A673 (cell line): ENCODE data around the gene ZNF740. TPM values are rescaled to one million over a fixed set of nuclear protein-coding genes. Genes with fewer than 3 reads are reported as not detected.

Source experiments
- BruUV-seq: library from RNA; stranded (reverse); fragments of 400-500 nt; replicated peaks from 2 replicates; lab custom pipeline; 2021; lab: Mats Ljungman, UMichigan
- CTCF ChIA-PET: fragments of 300-600 bp; sonication (Branson Sonifier 250); formaldehyde crosslinking; loops from one replicate; lab custom pipeline; 2022; ENCODE audit warnings: antibody characterized with exemption; lab: Charles Lee
- POLR2A ChIA-PET: fragments of 300-600 bp; sonication (Branson Sonifier 250); formaldehyde crosslinking; loops from one replicate; lab custom pipeline; 2022; ENCODE audit warnings: antibody characterized with exemption; ENCODE audit not compliant: low non-redundant PET; lab: Charles Lee
- DNase-seq: peaks from one replicate; pipeline ENCODE4 v3.0.0-alpha.2; 2015; ENCODE audit warnings: low spot score
- H3K27ac ChIP-seq: fragments of 200-600 bp; sonication (generic); 2 replicates; pipeline ENCODE4 v1.5.1; 2016; ENCODE audit warnings: mixed run types, low read depth, mild to moderate bottlenecking, mixed read lengths, antibody characterized with exemption, low read length; ENCODE audit not compliant: poor library complexity, severe bottlenecking
- H3K27me3 ChIP-seq: fragments of 200-600 bp; sonication (generic); replicated peaks from 2 replicates; pipeline ENCODE4 v1.6.1; 2017; ENCODE audit warnings: mixed run types, low read depth, mild to moderate bottlenecking, mixed read lengths, antibody characterized with exemption, low read length; ENCODE audit not compliant: insufficient read depth, poor library complexity
- H3K36me3 ChIP-seq: fragments of 200-600 bp; sonication (generic); 2 replicates; pipeline ENCODE4 v1.6.1; 2016; ENCODE audit warnings: mixed run types, mild to moderate bottlenecking, mixed read lengths, antibody characterized with exemption, low read length; ENCODE audit not compliant: insufficient read depth, poor library complexity, severe bottlenecking
- H3K4me1 ChIP-seq: fragments of 200-600 bp; sonication (generic); 2 replicates; pipeline ENCODE4 v1.6.1; 2017; ENCODE audit warnings: mixed run types, mild to moderate bottlenecking, mixed read lengths, antibody characterized with exemption, low read length; ENCODE audit not compliant: insufficient read depth, poor library complexity, severe bottlenecking
- H3K4me3 ChIP-seq: fragments of 200-600 bp; sonication (generic); 2 replicates; pipeline ENCODE4 v1.5.1; 2016; ENCODE audit warnings: low read depth, mixed run types, mild to moderate bottlenecking, mixed read lengths, low read length; ENCODE audit not compliant: poor library complexity, severe bottlenecking
- H3K9me3 ChIP-seq: fragments of 200-600 bp; sonication (generic); 2 replicates; pipeline ENCODE4 v1.6.1; 2016; ENCODE audit warnings: mixed run types, low read depth, mild to moderate bottlenecking, mixed read lengths, antibody characterized with exemption, low read length; ENCODE audit not compliant: poor library complexity, severe bottlenecking
- CTCF ChIP-seq: fragments of 300-800, 200-600 bp; sonication (generic); conservative IDR thresholded peaks from 2 replicates; pipeline ENCODE4 v1.5.1; 2017; ENCODE audit warnings: low read depth, mild to moderate bottlenecking, antibody characterized with exemption, low read length, moderate library complexity, mixed read lengths
- EZH2 ChIP-seq: fragments of 200-600 bp; sonication (generic); IDR thresholded peaks from 2 replicates; pipeline ENCODE4 v1.6.1; 2017; ENCODE audit warnings: borderline replicate concordance, low read depth, mild to moderate bottlenecking, mixed read lengths, antibody characterized with exemption, low read length; ENCODE audit not compliant: poor library complexity, severe bottlenecking
- intact Hi-C: fragments of 100-400 bp; cut with micrococcal nuclease; formaldehyde crosslinking; loops from one replicate; pipeline ENCODE4 v1.10.0; 2022; ENCODE audit not compliant: unreplicated experiment
- total RNA-seq: library from RNA; stranded (reverse); gene quantifications from 2 replicates; pipeline ENCODE4 v1.2.3, GENCODE V29; 2021

The ZNF740 gene
- total RNA-seq, 1 experiment from 2014 or later = 48.6 TPM

DNA sequence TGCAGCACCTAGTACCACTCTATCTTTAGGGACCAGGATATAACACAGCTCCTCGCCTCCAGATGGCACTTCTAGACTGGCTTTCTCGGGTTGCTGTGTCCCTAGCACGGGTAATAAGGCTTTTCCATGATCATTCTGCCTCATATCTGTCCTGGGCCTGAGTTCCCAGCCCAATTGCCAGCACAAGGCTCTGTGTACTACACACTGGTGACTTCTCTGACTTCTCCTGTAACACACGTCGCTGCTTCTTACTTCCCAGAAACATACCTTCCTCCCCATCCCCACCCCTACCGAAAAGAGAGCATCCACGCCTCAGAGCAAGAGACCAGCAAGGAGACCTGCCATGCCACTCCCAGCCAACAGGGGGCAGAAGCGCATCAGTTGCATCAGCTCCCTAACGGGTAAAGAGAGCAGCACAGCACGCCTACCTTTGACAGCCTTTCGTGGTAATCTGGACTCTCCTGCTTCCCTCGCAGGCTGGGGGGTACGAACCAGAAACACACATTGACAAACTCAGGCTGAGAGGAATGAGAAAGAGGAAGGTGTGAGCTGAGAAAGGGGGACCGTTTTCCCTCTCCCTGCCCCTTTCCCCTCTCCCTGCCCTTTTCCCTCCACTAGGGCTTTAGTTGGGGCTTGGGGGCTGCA lies 21.2 kb upstream of the ZNF740 start:
- intact Hi-C loops = loop anchor here (1.0 kb wide), 1 partner anchor 128 kb away; no protein-coding TSS in a partner anchor
- BruUV-seq = no TSS peak
- Histone ChIP-seq H3K36me3 (no peaks in the 10 kb centered on the region), H3K4me3 (no peak overlapping the region), H3K9me3 (no peaks in the 10 kb centered on the region), H3K27ac (peak overlapping the region; percentile 43), H3K4me1 (peaks cover 3% of the 10 kb centered on the region), H3K27me3 (no peaks in the 10 kb centered on the region)
- CTCF ChIA-PET = interaction anchor here (1.0 to 2.3 kb wide), 4 partner anchors 21 to 162 kb away, joined by 3 to 11 read pairs (median 7); partner anchors contain the start of genes AAAS, CSAD and ZNF740
- POLR2A ChIA-PET = no interaction called here
- peak; percentile 89 for DNase-seq
- TF ChIP-seq EZH2 = no peak
- peak; percentile 99 for TF ChIP-seq CTCF

DNA sequence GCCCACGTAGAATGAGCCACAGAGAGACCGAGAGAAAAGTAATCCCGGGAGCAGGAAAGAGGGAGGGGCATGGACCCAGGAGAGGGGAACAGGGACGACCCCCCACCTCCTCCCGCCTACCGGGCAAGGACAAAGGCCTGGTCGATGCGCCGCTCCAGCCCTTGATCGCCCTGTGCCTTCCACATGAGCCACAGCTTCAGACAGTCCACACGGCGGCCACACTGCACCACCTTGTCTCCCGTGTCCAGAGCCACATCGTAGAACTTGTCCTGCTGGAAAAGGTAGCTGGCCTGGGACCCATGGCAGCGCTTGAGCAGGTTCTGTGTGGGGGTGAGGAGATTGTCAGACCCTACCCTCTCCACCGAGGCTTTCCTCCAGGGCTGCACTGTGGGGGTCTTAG lies 20.5 kb upstream of the ZNF740 start:
- H3K27ac ChIP-seq = peak overlapping the region; percentile 43
- ChIA-PET CTCF (interaction anchor here (1.0 to 2.3 kb wide), 5 partner anchors 21 to 161 kb away, joined by 3 to 11 read pairs (median 4); partner anchors contain the start of genes AAAS, CSAD and ZNF740), POLR2A (interaction anchor here (0.6 kb wide), 1 partner anchor 30 kb away, joined by 7 read pairs; no protein-coding TSS in a partner anchor)
- intact Hi-C loops = loop anchor here (1.0 kb wide), 1 partner anchor 127 kb away; no protein-coding TSS in a partner anchor
- H3K4me1 ChIP-seq = peaks cover 3% of the 10 kb centered on the region
- H3K27me3 ChIP-seq = no peaks in the 10 kb centered on the region
- DNase-seq = no peak
- no TSS peak for BruUV-seq
- TF ChIP-seq EZH2 = no peak
- no peak for TF ChIP-seq CTCF
- no peaks in the 10 kb centered on the region for H3K36me3 ChIP-seq
- no peaks in the 10 kb centered on the region for H3K9me3 ChIP-seq
- no peak overlapping the region for H3K4me3 ChIP-seq

DNA sequence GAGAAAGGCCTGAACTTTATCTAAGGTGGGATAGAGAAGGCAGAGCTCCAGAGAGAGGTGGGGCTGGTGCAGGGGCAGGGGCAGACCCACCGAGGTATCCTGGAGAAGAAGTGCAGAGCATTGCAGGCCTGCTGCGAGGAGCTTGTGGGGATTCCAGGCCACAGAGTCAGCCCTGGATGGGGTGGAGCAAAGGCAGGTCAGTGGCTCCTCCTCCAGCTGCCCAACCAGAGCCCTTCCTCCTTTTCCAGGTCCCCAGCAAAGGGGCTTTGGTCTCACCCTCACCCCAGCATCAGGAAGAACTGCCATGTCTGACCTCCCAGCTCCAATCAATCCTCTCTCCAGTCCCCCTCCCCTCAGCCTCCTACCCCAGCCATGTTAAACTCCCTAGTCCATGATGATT lies 19.8 kb upstream of the ZNF740 start:
- no peaks in the 10 kb centered on the region for H3K36me3 ChIP-seq
- H3K4me3 ChIP-seq = no peak overlapping the region
- no peak overlapping the region for H3K27ac ChIP-seq
- TF ChIP-seq CTCF (no peak), EZH2 (no peak)
- no peaks in the 10 kb centered on the region for H3K9me3 ChIP-seq
- H3K27me3 ChIP-seq = no peaks in the 10 kb centered on the region
- no TSS peak for BruUV-seq
- intact Hi-C loops = no loop called here
- DNase-seq = no peak
- CTCF ChIA-PET = interaction anchor here (1.2 to 2.3 kb wide), 3 partner anchors 37 to 160 kb away, joined by 3 to 11 read pairs (median 10); partner anchors contain the start of gene AAAS
- peaks cover 3% of the 10 kb centered on the region for H3K4me1 ChIP-seq
- POLR2A ChIA-PET = no interaction called here
